ENCODE measurements around the gene DYNC2H1.
A peak's percentile ranks its signal among the peaks of the same experiment; 100 is the strongest.

The DYNC2H1 gene

GRCh38 chr11:103284260-103284659, 175.0 kb downstream of the DYNC2H1 start:
- DNase-seq = no peak

GRCh38 chr11:103294516-103294915, 185.3 kb downstream of the DYNC2H1 start:
- DNase-seq = no peak

- DNase-seq = no peak
These were observed 186.5 kb downstream of the DYNC2H1 start for GRCh38 chr11:103295704-103296103.

- DNase-seq = no peak
These were observed 188.7 kb downstream of the DYNC2H1 start for GRCh38 chr11:103297900-103298299.

GRCh38 chr11:103315248-103315647, 206.0 kb downstream of the DYNC2H1 start:
- DNase-seq = no peak

- DNase-seq = no peak
These were observed 207.9 kb downstream of the DYNC2H1 start for GRCh38 chr11:103317118-103317517.

GRCh38 chr11:103322821-103323220, 213.6 kb downstream of the DYNC2H1 start:
- DNase-seq = no peak

- no peak for DNase-seq
These were observed 216.5 kb downstream of the DYNC2H1 start for GRCh38 chr11:103325686-103326069.

GRCh38 chr11:103326070-103326794, 217.0 kb downstream of the DYNC2H1 start:
- peak; percentile 27 for DNase-seq

GRCh38 chr11:103327721-103328120, 218.5 kb downstream of the DYNC2H1 start:
- DNase-seq = no peak

GRCh38 chr11:103332409-103332808, 223.2 kb downstream of the DYNC2H1 start:
- no peak for DNase-seq

- DNase-seq = no peak
These were observed 229.6 kb downstream of the DYNC2H1 start for GRCh38 chr11:103338621-103339484.

- DNase-seq = no peak
These were observed 230.2 kb downstream of the DYNC2H1 start for GRCh38 chr11:103339485-103339857.

- no peak for DNase-seq
These were observed 231.7 kb downstream of the DYNC2H1 start for GRCh38 chr11:103340956-103341355.

GRCh38 chr11:103344886-103345285, 235.7 kb downstream of the DYNC2H1 start:
- DNase-seq = no peak

GRCh38 chr11:103349595-103349994, 240.4 kb downstream of the DYNC2H1 start:
- DNase-seq = no peak

- no peak for DNase-seq
These were observed 245.4 kb downstream of the DYNC2H1 start for GRCh38 chr11:103354656-103355055.

GRCh38 chr11:103358251-103358650, 249.0 kb downstream of the DYNC2H1 start:
- DNase-seq = no peak

GRCh38 chr11:103359216-103359615, 250.0 kb downstream of the DYNC2H1 start:
- no peak for DNase-seq

- no peak for DNase-seq
These were observed 255.5 kb downstream of the DYNC2H1 start for GRCh38 chr11:103364687-103365086.

- DNase-seq = no peak
These were observed 258.4 kb downstream of the DYNC2H1 start for GRCh38 chr11:103367650-103368049.

GRCh38 chr11:103368145-103368544, 258.9 kb downstream of the DYNC2H1 start:
- no peak for DNase-seq

GRCh38 chr11:103370076-103370475, 260.9 kb downstream of the DYNC2H1 start:
- no peak for DNase-seq

- no peak for DNase-seq
These were observed 263.7 kb downstream of the DYNC2H1 start for GRCh38 chr11:103372906-103373305.
